Caco-2 (cell line): Measurements from ENCODE around the gene BMERB1. TPM values are rescaled to one million over a fixed set of nuclear protein-coding genes. Genes with fewer than 3 reads are reported as not detected.
A peak's percentile ranks its signal among the peaks of the same experiment; 100 is the strongest.
"Not testable (repeated sequence)": the region's sequence is repeated elsewhere in the genome, so short reads cannot be mapped to it uniquely, and the experiment has no call there.

ENCODE experiments used
- BruUV-seq: library from RNA; stranded (reverse); fragments of 400-500 nt; replicated peaks from 2 replicates; lab custom pipeline; 2021; lab: Mats Ljungman, UMichigan
- CTCF ChIA-PET: fragments of 300-600 bp; sonication (Branson Sonifier 250); formaldehyde crosslinking; loops from one replicate; lab custom pipeline; 2022; ENCODE audit warnings: antibody characterized with exemption; lab: Charles Lee
- POLR2A ChIA-PET: fragments of 300-600 bp; sonication (Branson Sonifier 250); formaldehyde crosslinking; loops from one replicate; lab custom pipeline; 2022; ENCODE audit warnings: antibody characterized with exemption; lab: Charles Lee
- DNase-seq, 2 experiments: peaks; one replicate each; pipeline versions ENCODE4 v3.0.0 to v3.0.0-alpha.2; 2020 to 2022
- H3K27me3 ChIP-seq: replicated peaks from 2 replicates; pipeline ENCODE4 v1.6.0; 2011; ENCODE audit warnings: low read length; ENCODE audit not compliant: control insufficient read depth, insufficient read depth
- H3K36me3 ChIP-seq: 2 replicates; pipeline ENCODE4 v1.5.1; 2011; ENCODE audit warnings: low read length; ENCODE audit not compliant: control insufficient read depth, insufficient read depth
- H3K4me1 ChIP-seq: fragments of 250-450 bp; sonication (Bioruptor Pico); 2 replicates; pipeline ENCODE4 v1.5.1; 2020; ENCODE audit warnings: mild to moderate bottlenecking
- H3K4me3 ChIP-seq: 2 replicates; pipeline ENCODE4 v1.5.1; 2011; ENCODE audit warnings: low read depth, mild to moderate bottlenecking, control low read depth, low read length
- H3K9me3 ChIP-seq: fragments of 250-450 bp; sonication (Bioruptor Pico); 2 replicates; pipeline ENCODE4 v1.5.1; 2020; ENCODE audit warnings: mild to moderate bottlenecking, moderate library complexity
- H3K27ac Mint-ChIP-seq: one replicate; pipeline ENCODE4 v1.8.0; 2022; ENCODE audit warnings: mixed read lengths; ENCODE audit not compliant: unreplicated experiment
- H3K27me3 Mint-ChIP-seq: one replicate; pipeline ENCODE4 v1.8.0; 2022; ENCODE audit warnings: mixed read lengths; ENCODE audit not compliant: insufficient read depth, unreplicated experiment
- H3K36me3 Mint-ChIP-seq: one replicate; pipeline ENCODE4 v1.8.0; 2022; ENCODE audit warnings: mild to moderate bottlenecking, mixed read lengths; ENCODE audit not compliant: insufficient read depth, unreplicated experiment
- H3K4me1 Mint-ChIP-seq: one replicate; pipeline ENCODE4 v1.8.0; 2022; ENCODE audit warnings: low read depth, mixed read lengths; ENCODE audit not compliant: unreplicated experiment
- H3K4me3 Mint-ChIP-seq: one replicate; pipeline ENCODE4 v1.8.0; 2022; ENCODE audit warnings: mild to moderate bottlenecking, moderate library complexity, mixed read lengths; ENCODE audit not compliant: unreplicated experiment
- H3K9me3 Mint-ChIP-seq: one replicate; pipeline ENCODE4 v1.8.0; 2022; ENCODE audit warnings: mixed read lengths; ENCODE audit not compliant: unreplicated experiment
- intact Hi-C: fragments of 100-400 bp; cut with micrococcal nuclease; formaldehyde crosslinking; loops from one replicate; pipeline ENCODE4 v1.10.0; 2022; ENCODE audit not compliant: unreplicated experiment
- total RNA-seq: library from RNA; stranded (reverse); gene quantifications from 2 replicates; pipeline ENCODE4 v1.2.3, GENCODE V29; 2022
- TF ChIP-seq, protein P1 (sequence below), 2 experiments: fragments of 200-600 bp in 1 of 2; IDR thresholded peaks; 1 replicate in 1 of 2; 2 replicates in 1 of 2; pipeline versions ENCODE4 v1.5.1 to v1.8.0; 2011 to 2022; ENCODE audit warnings: antibody characterized with exemption in 1 of 2, control low read depth in 1 of 2, inconsistent platforms in 1 of 2, low read depth in 1 of 2, low read length in 1 of 2, mild to moderate bottlenecking in 1 of 2, moderate library complexity in 1 of 2; ENCODE audit not compliant: insufficient read depth in 1 of 2, severe bottlenecking in 1 of 2, unreplicated experiment in 1 of 2

Gene BMERB1
- total RNA-seq, 1 experiment from 2014 or later, result not detected

DNA sequence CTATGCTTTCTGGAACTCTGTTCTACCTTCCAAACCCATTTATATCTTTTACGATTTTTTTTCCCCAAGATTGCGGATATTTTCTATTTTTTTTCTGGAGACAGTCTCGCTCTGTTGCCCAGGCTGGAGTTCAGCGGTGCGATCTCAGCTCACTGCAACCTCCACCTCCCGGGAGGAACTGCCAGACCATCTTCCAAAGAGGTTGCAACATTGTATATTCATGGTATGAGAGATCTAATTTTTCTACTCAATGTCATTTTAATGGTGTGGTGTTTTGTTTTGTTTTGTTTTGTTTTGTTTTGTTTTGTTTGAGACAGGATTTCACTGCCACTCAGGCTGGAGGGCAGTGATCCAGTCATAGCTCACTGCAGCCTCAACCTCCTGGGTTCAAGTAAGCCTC is 8.5 kb upstream of the BMERB1 start:
- intact Hi-C loops, result no loop called here

DNA sequence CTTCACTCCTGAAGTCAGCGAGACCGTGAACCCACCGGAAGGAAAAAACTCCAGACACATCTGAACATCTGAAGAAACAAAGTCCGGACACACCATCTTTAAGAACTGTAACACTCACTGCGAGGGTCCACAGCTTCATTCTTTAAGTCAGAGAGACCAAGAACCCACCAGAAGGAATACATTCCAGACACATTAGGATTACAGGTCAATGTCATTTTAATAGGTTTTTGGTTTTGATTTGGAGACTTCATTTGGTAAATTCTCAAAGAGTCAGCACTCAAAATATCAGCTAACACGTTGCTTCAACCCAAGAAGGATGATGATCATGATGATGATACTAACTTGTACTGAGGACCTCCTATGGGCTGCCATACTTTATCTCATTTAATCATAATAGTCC is 7.6 kb upstream of the BMERB1 start:
- BruUV-seq, result no TSS peak
- H3K36me3 ChIP-seq, result no peaks in the 10 kb centered on the region
- H3K36me3 Mint-ChIP-seq, result no peaks in the 10 kb centered on the region
- no peaks in the 10 kb centered on the region for H3K9me3 ChIP-seq
- TF ChIP-seq, protein P1, sequence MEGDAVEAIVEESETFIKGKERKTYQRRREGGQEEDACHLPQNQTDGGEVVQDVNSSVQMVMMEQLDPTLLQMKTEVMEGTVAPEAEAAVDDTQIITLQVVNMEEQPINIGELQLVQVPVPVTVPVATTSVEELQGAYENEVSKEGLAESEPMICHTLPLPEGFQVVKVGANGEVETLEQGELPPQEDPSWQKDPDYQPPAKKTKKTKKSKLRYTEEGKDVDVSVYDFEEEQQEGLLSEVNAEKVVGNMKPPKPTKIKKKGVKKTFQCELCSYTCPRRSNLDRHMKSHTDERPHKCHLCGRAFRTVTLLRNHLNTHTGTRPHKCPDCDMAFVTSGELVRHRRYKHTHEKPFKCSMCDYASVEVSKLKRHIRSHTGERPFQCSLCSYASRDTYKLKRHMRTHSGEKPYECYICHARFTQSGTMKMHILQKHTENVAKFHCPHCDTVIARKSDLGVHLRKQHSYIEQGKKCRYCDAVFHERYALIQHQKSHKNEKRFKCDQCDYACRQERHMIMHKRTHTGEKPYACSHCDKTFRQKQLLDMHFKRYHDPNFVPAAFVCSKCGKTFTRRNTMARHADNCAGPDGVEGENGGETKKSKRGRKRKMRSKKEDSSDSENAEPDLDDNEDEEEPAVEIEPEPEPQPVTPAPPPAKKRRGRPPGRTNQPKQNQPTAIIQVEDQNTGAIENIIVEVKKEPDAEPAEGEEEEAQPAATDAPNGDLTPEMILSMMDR (IDR thresholded peaks at IDR 0.05; ENCODE audit: insufficient read depth in 1 of 2, low read depth in 1 of 2, low read length in 1 of 2, severe bottlenecking in 1 of 2, unreplicated experiment in 1 of 2), result no peak
- intact Hi-C loops, result no loop called here
- no peaks in the 10 kb centered on the region for H3K4me1 ChIP-seq
- DNase-seq, result no peak
- H3K27ac Mint-ChIP-seq, result no peak overlapping the region
- H3K4me3 ChIP-seq, result no peak overlapping the region
- CTCF ChIA-PET, result no interaction called here
- H3K4me3 Mint-ChIP-seq, result no peak overlapping the region
- no peaks in the 10 kb centered on the region for H3K27me3 Mint-ChIP-seq
- H3K4me1 Mint-ChIP-seq, result no peaks in the 10 kb centered on the region
- POLR2A ChIA-PET, result no interaction called here
- H3K9me3 Mint-ChIP-seq, result no peaks in the 10 kb centered on the region
- H3K27me3 ChIP-seq, result no peaks in the 10 kb centered on the region

More for the DNA sequence above, 8.5 kb upstream of the BMERB1 start:
- H3K36me3 Mint-ChIP-seq, result peaks cover 5% of the 10 kb centered on the region
- BruUV-seq, result no TSS peak
- TF ChIP-seq, protein P1 (IDR thresholded peaks at IDR 0.05; ENCODE audit: insufficient read depth in 1 of 2, low read depth in 1 of 2, low read length in 1 of 2, severe bottlenecking in 1 of 2, unreplicated experiment in 1 of 2), result no peak
- Histone ChIP-seq H3K27me3 (no peaks in the 10 kb centered on the region), H3K4me1 (no peaks in the 10 kb centered on the region), H3K4me3 (no peak overlapping the region), H3K9me3 (no peaks in the 10 kb centered on the region), H3K36me3 (no peaks in the 10 kb centered on the region)
- H3K27ac Mint-ChIP-seq, result no peak overlapping the region
- ChIA-PET POLR2A (interaction anchor here (0.6 kb wide), 1 partner anchor 756 kb away, joined by 3 read pairs; no protein-coding TSS in a partner anchor), CTCF (interaction anchor here (0.6 kb wide), 1 partner anchor 15 kb away, joined by 3 read pairs; no protein-coding TSS in a partner anchor)
- no peaks in the 10 kb centered on the region for H3K9me3 Mint-ChIP-seq
- no peak overlapping the region for H3K4me3 Mint-ChIP-seq
- no peaks in the 10 kb centered on the region for H3K27me3 Mint-ChIP-seq
- DNase-seq, result no peak
- H3K4me1 Mint-ChIP-seq, result no peaks in the 10 kb centered on the region

DNA sequence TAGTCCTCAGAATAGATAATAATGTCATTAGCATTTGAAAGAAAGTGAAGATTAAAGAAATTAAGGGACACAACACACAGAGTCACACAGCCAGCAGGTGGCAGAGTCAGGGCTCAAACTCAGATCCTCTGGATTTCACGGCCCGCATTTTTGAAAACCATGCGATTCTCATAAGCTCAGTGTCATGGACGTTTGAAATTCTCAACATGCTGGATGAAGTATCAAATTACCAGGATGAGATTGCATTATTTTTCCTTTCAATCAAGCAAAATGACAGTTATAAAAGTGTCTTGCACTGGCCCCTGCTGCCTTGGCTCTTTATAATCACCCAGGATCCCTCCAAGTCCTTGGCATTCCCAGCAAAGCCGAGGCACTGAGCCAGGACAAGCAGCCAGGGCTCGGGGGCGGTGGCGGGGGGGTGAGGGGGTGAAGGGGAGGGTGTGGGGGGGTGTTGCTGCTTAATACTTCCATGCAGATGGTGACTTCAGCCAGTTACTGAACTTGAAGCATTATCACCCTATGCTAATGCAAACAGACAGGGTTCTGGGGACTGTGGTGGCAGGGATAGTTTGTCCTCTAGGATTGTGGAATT is 6.6 kb upstream of the BMERB1 start:
- peak in 1 of 2 experiments; percentile 34 for DNase-seq
- no peaks in the 10 kb centered on the region for H3K4me1 Mint-ChIP-seq
- BruUV-seq, result no TSS peak
- Histone ChIP-seq H3K4me3 (no peak overlapping the region), H3K27me3 (no peaks in the 10 kb centered on the region), H3K4me1 (no peaks in the 10 kb centered on the region), H3K36me3 (no peaks in the 10 kb centered on the region), H3K9me3 (no peaks in the 10 kb centered on the region)
- POLR2A ChIA-PET, result no interaction called here
- no peaks in the 10 kb centered on the region for H3K36me3 Mint-ChIP-seq
- CTCF ChIA-PET, result interaction anchor here (0.6 to 1.0 kb wide), 6 partner anchors 23 to 215 kb away, joined by 3 to 7 read pairs (median 4); partner anchors contain the start of gene MARF1
- no peak overlapping the region for H3K27ac Mint-ChIP-seq
- H3K27me3 Mint-ChIP-seq, result no peaks in the 10 kb centered on the region
- no peaks in the 10 kb centered on the region for H3K9me3 Mint-ChIP-seq
- intact Hi-C loops, result no loop called here
- no peak overlapping the region for H3K4me3 Mint-ChIP-seq
- TF ChIP-seq, protein P1 (IDR thresholded peaks at IDR 0.05; ENCODE audit: insufficient read depth in 1 of 2, low read depth in 1 of 2, low read length in 1 of 2, severe bottlenecking in 1 of 2, unreplicated experiment in 1 of 2), result peak; percentile 11 to 54

DNA sequence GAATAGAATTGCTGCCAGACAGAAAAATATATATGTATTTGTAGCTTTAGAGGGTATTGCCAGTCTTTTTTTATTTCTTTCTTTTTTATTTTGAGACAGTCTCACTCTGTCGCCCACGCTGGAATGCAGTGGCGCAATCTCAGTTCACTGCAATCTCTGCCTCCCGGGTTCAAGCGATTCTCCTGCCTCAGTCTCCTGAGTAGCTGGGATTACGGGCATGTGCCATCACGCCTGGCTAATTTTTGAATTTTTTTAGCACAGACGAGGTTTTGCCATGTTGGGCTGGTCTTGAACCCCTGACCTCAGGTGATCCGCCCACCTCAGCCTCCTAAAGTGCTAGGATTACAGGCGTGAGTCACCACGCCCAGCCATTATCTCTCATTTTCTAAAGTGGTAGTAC is 3.5 kb upstream of the BMERB1 start:
- BruUV-seq, intact Hi-C loops, CTCF ChIA-PET, H3K27me3 Mint-ChIP-seq, H3K4me1 ChIP-seq, H3K36me3 ChIP-seq, H3K4me3 Mint-ChIP-seq, H3K36me3 Mint-ChIP-seq, H3K4me3 ChIP-seq, DNase-seq, H3K4me1 Mint-ChIP-seq, H3K9me3 Mint-ChIP-seq, H3K9me3 ChIP-seq, H3K27me3 ChIP-seq, H3K27ac Mint-ChIP-seq, POLR2A ChIA-PET: not testable (repeated sequence)
